ENCODE results near the gene FBXO28.

DNA sequence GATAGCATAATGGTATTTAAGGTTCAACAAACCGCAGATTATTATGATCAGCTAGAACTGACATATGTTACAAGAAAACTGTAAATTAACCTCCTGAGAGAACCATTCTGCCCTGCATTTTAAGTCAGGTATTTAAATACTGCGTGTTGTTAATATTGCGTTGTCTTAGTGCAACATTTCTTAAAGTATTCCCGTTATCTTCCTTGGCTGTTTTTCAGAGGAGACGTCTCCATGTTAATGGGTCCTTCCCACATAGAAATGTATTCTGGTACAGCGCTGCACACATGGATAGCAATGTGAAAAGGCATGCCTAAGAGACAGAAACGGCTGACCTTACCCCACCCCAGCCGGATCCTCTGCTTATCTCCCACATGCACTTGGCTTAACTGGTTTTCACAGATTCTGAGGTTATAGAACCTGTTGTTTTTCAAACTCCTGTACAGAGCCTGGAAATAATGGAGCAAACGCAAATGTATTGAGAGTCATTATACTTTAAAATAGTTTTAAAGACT is 46.3 kb downstream of the FBXO28 start:
- TF ChIP-seq GATA2 (IDR thresholded peaks at IDR 0.05; ENCODE audit: low read depth, low read length) = no peak
- no peak for TF ChIP-seq GATA3 (IDR thresholded peaks at IDR 0.05; ENCODE audit: low read depth, low read length)

All from SH-SY5Y (cell line).